Suprapubic skin (tissue), 3 donors: ENCODE measurements around the gene GNAS-AS1.

Source experiments
- CTCF ChIP-seq, 2 donors: fragments of 200-600 bp in 1 of 2; fragments of 450-650 bp in 1 of 2; sonication (generic) in 1 of 2; IDR thresholded peaks; one replicate each; pipeline ENCODE4 v1.5.1; 2016 to 2019; ENCODE audit warnings: antibody characterized with exemption in 2 of 2, mild to moderate bottlenecking in 1 of 2, moderate library complexity in 1 of 2
- EP300 ChIP-seq: sonication (generic); formaldehyde crosslinking; IDR thresholded peaks from one replicate; pipeline ENCODE4 v1.6.1; 2017; ENCODE audit warnings: antibody characterized with exemption

- TF ChIP-seq EP300 (no peak), CTCF (IDR thresholded peaks at IDR 0.05) (no peak)
These were observed 32.0 kb downstream of the GNAS-AS1 start for GRCh38 chr20:58818586-58819285.
